B cell (primary cell): ENCODE measurements around the gene SFR1.

Experiments used
- CTCF ChIP-seq: fragments of 200-600 bp; IDR thresholded peaks from one replicate; pipeline ENCODE4 v1.8.0; 2022; ENCODE audit warnings: antibody characterized with exemption, mild to moderate bottlenecking
- EZH2 ChIP-seq: IDR thresholded peaks from 2 replicates; pipeline ENCODE4 v1.6.1; 2012; ENCODE audit warnings: borderline replicate concordance, low read depth, mild to moderate bottlenecking, moderate library complexity, low read length; ENCODE audit not compliant: insufficient read depth, poor library complexity, severe bottlenecking

GRCh38 chr10:104088239-104088638 is 33.7 kb upstream of the SFR1 start:
- TF ChIP-seq EZH2 (no peak), CTCF (no peak)
